ENCODE data around the gene EFEMP1.

EFEMP1 gene

DNA sequence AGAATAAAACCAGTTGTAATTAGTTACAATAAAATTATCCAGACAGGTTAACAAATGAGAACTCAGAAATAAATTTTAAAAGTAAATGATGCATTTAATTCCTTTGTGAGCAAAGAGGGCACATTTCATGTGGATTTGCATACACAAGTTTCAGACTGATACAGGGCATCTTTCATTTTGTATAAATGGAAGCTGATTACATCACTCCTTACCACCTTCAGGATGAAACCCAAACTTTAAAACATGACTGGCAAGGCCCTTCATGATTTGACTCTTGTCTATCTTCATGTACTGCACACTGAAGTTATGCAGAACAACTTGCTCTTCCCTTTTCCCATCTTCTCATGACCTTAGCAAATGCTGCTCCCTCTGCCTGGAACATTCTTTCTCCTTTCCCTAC, 26.9 kb downstream of the EFEMP1 start:
- H3K4me3 ChIP-seq (replicated peaks in 1 of 2; ENCODE audit: low read depth in 2 of 2, low read length in 2 of 2) = no peak overlapping the region
- no peak for DNase-seq (ENCODE audit: low read depth in 2 of 2)
- TF ChIP-seq, protein P1, sequence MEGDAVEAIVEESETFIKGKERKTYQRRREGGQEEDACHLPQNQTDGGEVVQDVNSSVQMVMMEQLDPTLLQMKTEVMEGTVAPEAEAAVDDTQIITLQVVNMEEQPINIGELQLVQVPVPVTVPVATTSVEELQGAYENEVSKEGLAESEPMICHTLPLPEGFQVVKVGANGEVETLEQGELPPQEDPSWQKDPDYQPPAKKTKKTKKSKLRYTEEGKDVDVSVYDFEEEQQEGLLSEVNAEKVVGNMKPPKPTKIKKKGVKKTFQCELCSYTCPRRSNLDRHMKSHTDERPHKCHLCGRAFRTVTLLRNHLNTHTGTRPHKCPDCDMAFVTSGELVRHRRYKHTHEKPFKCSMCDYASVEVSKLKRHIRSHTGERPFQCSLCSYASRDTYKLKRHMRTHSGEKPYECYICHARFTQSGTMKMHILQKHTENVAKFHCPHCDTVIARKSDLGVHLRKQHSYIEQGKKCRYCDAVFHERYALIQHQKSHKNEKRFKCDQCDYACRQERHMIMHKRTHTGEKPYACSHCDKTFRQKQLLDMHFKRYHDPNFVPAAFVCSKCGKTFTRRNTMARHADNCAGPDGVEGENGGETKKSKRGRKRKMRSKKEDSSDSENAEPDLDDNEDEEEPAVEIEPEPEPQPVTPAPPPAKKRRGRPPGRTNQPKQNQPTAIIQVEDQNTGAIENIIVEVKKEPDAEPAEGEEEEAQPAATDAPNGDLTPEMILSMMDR (IDR thresholded peaks at IDR 0.05; ENCODE audit: low read depth, low read length) = no peak

DNA sequence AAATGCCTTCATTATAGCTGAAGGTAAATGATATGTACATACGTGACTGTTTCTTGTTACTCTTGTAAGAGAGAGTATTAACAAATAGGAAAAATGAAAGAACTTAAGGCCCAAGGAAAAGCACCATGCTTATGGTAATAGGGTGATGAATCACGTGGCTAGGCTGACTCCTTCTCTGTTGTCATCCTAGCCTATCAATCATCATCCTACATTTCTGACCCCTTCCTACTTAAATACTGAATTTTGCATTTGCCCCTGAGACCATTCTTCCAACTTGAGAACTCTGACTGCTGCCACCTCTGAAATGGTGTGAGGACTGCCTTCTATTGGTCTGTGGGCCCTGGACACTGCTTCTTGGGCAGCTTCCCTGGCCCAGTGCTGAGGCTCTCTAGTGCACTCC, 28.9 kb downstream of the EFEMP1 start:
- H3K4me3 ChIP-seq (replicated peaks in 1 of 2; ENCODE audit: low read depth in 2 of 2, low read length in 2 of 2) = no peak overlapping the region
- TF ChIP-seq, protein P1 (IDR thresholded peaks at IDR 0.05; ENCODE audit: low read depth, low read length) = no peak
- peak in 1 of 2 donors; percentile 13 for DNase-seq (ENCODE audit: low read depth in 2 of 2)

DNA sequence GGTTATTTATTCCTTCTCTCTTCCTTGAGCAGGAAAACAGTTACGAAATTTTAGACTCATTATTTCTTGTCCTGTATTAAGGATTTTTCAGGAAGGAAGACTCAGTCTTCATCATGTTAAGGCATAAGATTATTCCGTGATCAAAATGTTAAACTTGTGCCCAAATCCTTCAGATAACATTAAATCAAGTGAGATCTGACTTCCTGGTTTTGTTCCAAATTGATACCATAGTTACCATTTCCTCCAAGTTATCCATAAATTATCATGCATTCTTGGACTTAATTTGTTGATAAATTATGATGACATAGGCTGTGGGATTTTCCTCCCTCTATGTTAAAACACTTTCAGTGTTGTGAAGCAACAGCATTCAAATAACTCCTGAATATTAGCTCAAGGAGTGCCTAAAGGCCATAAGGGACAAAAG, 31.9 kb downstream of the EFEMP1 start:
- no peak overlapping the region for H3K4me3 ChIP-seq (replicated peaks in 1 of 2; ENCODE audit: low read depth in 2 of 2, low read length in 2 of 2)
- TF ChIP-seq, protein P1 (IDR thresholded peaks at IDR 0.05; ENCODE audit: low read depth, low read length) = no peak
- peak; percentile 33 to 61 for DNase-seq (ENCODE audit: low read depth in 2 of 2)

DNA sequence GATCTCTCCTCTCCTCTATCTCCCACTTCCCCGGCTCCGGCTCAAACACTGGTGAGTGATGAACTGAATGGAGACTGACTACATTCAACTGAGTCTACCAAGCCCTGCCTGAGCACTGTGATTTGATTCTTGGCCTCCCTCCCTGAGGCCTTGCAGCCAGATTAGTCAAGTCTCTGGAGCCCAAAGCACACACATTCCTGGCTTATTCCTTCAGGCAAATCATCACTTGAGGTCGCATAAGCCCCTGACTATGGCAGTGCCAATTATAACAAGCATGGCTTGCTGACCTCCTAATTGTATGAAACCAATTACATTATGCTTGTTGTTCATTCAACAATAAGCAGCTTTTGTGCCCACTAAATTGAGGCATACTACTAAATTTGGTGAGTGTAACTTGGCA, 34.6 kb downstream of the EFEMP1 start:
- TF ChIP-seq, protein P1 (IDR thresholded peaks at IDR 0.05; ENCODE audit: low read depth, low read length) = no peak
- DNase-seq (ENCODE audit: low read depth in 2 of 2) = peak; percentile 68 to 78
- H3K4me3 ChIP-seq (replicated peaks in 1 of 2; ENCODE audit: low read depth in 2 of 2, low read length in 2 of 2) = no peak overlapping the region

DNA sequence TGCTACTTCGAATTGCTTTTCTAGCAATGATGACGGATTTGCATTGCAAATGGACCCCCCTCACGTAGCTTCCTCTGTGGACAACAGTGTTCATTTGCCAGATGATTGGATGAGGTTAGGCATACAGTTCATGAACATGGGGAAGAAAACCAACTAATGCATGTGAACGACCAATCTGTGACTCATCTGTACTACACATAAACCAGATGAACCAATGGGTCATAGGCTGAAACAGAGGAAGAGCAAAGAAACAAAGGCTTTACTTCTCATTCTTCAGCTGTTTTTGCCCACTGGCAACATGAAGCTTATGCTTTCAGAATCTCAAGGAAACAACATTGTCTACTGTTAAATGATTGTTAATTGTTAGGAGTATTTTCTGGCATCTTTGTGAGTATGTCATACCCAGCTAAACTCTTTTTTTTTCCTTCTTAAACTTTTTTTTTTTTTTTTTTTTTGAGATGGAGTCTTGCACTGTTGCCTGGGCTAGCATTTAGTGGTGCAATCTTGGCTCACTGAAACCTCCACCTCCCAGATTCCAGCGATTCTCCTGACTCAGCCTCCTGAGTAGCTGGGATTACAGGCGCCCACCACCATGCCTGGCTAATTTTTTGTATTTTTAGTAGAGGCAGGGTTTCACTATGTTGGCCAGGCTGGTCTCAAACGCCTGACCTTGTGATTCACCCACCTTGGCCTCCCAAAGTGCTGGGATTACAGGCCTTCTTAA, 35.5 kb downstream of the EFEMP1 start:
- peak; percentile 85 to 96 for DNase-seq (ENCODE audit: low read depth in 2 of 2)

DNA sequence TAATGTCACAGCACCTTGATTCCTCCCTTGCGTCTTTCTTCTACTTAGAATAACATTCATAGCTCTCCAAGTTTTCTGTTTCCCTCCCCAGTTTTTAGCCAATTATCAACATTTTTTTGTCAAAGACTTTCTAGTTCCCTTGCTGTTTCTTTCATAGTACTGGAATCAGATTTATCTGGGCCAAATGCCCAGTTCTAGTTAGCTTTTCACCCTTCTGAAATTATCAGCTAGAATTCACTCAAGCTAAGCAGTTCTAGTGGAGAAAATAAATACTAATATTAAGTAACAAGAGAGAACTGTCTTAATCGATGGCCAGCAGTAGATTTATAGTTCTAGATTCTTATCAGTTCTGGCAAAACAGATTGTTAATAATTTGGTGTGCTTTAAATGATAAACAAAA, 36.2 kb downstream of the EFEMP1 start:
- TF ChIP-seq, protein P1 (IDR thresholded peaks at IDR 0.05; ENCODE audit: low read depth, low read length) = no peak
- H3K4me3 ChIP-seq (replicated peaks in 1 of 2; ENCODE audit: low read depth in 2 of 2, low read length in 2 of 2) = no peak overlapping the region
- peak; percentile 36 to 72 for DNase-seq (ENCODE audit: low read depth in 2 of 2)

More for the DNA sequence above, 35.5 kb downstream of the EFEMP1 start:
- TF ChIP-seq, protein P1 (IDR thresholded peaks at IDR 0.05; ENCODE audit: low read depth, low read length) = no peak
- H3K4me3 ChIP-seq (replicated peaks in 1 of 2; ENCODE audit: low read depth in 2 of 2, low read length in 2 of 2) = no peak overlapping the region

DNA sequence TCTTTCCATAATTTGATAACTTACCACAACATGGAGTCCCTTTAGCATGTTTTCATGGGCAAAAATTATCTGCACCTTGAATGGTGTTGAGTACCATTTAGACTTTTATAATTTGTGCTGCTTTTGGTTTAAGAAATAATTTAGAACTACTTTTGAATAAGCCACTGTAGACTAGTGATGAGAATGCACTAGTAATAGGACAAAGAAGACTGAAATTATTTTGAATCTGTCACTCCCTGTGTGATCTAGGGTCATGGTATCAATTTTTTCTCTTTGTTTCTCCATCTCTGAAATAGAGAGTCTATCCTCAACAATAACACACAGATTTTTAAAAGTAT, 37.7 kb downstream of the EFEMP1 start:
- H3K4me3 ChIP-seq (replicated peaks in 1 of 2; ENCODE audit: low read depth in 2 of 2, low read length in 2 of 2) = no peak overlapping the region
- TF ChIP-seq, protein P1 (IDR thresholded peaks at IDR 0.05; ENCODE audit: low read depth, low read length) = no peak
- no peak for DNase-seq (ENCODE audit: low read depth in 2 of 2)
